T-helper 22 cell (primary cell): Measurements from ENCODE around the gene ACAP3.

ENCODE experiments used
- DNase-seq: peaks from one replicate; pipeline ENCODE4 v3.0.0-alpha.2; 2020; ENCODE audit warnings: low read depth

The ACAP3 gene

DNA sequence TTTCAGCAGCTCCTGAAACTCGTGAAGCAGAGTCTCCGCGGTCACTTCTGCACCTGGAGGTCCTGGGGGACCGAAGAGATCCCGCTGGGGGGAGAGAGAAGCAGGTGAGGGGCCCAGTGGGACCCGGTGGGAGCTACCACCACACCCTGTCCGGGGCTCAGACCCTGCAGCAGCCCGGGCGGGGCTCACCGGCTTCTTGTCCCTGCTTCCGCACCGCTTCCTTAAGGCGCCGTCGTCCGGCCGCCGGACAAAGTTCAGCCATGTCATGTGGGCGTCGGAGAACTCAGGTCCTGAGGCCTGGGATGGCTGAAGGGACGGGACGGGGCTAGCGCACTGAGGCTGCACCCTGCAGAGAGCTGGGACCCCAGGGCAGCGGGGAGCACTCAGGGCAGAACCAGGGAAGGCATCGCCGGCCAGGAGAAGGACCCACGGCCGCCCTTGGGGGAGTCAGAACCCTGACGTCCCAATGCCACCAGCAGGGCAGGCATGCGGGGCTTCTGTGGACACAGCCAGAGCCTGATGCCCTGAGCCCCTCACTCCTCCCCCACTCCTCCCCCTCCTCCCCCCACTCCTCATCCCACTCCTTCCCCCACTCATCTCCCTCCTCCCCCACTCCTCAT lies 63.4 kb downstream of the ACAP3 start:
- no peak for DNase-seq

DNA sequence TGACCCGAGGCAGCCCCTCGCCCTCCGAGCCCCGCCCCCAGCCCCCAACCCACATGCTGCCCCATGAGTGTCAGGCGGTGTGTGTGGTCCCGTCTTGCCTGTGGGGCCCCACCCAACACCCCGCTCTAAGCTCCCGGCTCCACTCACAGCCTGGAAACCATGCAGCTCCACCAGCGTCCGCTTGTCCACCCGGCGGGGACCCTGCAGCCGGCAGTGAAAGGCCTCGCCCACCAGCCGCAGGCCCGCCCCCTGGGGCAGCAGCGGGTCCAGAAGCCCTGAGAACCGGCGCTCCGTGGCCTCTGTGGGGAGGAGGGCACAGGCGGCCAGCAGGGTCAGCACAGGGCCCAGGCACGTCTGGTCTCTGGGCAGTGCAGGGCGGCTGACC lies 63.9 kb downstream of the ACAP3 start:
- DNase-seq: no peak

DNA sequence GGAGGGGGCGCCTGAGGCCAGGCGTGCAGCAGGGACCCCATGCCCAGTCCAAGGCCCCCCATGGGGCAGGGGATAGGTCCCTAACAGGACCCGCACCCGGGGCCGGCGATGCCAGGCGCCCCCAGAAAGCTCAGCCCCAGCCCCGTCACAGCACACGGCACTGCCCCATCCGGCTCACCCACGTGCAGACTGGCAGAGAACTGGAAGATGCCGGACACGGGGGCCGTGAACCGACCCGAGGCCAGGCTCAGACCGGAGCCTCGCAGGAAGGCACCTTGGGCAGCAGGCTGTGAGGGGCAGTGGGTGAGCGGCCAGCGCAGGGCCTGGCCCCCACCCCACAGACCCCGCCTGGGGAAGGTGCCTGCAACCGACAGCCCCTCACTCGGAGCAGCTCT lies 64.5 kb downstream of the ACAP3 start:
- no peak for DNase-seq

DNA sequence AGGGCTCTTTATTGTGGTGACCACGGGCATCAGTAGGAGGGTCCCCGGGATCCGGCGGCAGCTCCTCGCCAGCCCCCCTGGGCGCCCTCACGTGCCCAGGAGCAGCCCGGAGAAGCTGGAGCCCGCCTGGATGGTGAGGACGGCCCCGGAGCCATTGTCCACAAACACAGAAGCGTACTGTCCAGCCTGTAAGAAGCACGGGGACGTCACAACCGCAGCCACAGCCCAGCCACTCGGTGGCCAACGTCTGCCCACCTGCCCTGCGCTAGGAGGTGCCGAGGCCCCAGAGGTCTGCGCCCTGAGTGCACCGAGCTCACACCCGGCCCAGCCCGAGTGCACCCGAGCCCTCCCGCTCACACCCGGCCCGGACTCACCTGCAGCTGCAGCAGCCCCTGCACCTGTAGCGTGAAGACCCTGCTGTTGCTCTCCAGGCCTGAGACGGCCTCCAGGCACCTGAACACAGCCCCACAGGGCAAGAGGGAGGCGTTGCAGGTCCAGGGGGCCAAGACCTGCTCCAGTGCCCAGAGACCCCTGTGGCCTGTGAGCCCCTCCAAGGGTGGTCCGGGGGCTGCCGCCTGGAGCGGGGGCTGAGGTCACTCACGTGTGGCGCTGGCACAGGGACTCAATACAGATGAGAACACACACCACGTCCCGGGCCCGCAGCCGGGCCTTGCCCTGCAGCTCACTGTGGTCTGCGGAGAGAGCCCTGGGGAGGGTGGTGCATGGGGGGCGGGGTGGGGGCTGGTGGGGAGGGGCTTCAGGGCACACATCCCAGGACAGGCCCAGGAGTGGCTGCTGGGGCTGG lies 65.1 kb downstream of the ACAP3 start:
- no peak for DNase-seq
